ENCODE data around the gene ANKRD40CL. TPM values are rescaled to one million over a fixed set of nuclear protein-coding genes. Genes with fewer than 3 reads are reported as not detected.

ANKRD40CL gene
- total RNA-seq, 1 experiment from 2014 or later = not detected

GRCh38 chr17:50731575-50732460 is 35.5 kb downstream of the ANKRD40CL start:
- no peak overlapping the region for H4K91ac ChIP-seq (ENCODE audit: insufficient read length, low read depth, low read length)

More at GRCh38 chr17:50731575-50732460, 35.5 kb downstream of the ANKRD40CL start:
- Mint-ChIP-seq H3K4me1 (peaks cover 11 to 19% of the 10 kb centered on the region in 2 experiments), H3K27me3 (ENCODE audit: low read depth) (no peaks in the 10 kb centered on the region), H3K27ac (peak overlapping the region in 2 of 3 experiments; percentile 69 to 83; a peak in 4 of 7 replicates), H3K4me3 (no peak overlapping the region), H3K36me3 (ENCODE audit: insufficient read depth in 1 of 3, low read depth in 3 of 3) (peaks cover 0 to 16% (median 9%) of the 10 kb centered on the region in 3 experiments; a peak in 6 of 7 replicates), H3K9me3 (no peaks in the 10 kb centered on the region)
- H3K14ac ChIP-seq (ENCODE audit: insufficient read depth, low read length) = no peak overlapping the region
- no peak overlapping the region for H4K5ac ChIP-seq (ENCODE audit: insufficient read length, low read depth, low read length)
- no peak overlapping the region for H2AFZ ChIP-seq (ENCODE audit: low read length)
- H3K18ac ChIP-seq (ENCODE audit: insufficient read length, low read depth, low read length) = no peak overlapping the region
- no peak overlapping the region for H3T11ph ChIP-seq (ENCODE audit: low read length)
- H3K27ac ChIP-seq (ENCODE audit: insufficient read length, low read depth, low read length) = no peak overlapping the region
- H2BK12ac ChIP-seq (ENCODE audit: insufficient read length, low read depth, low read length) = no peak overlapping the region
- H3K79me2 ChIP-seq (ENCODE audit: insufficient read depth, low read length) = peaks cover 72% of the 10 kb centered on the region
- no CpG with 5 or more reads among the region's 7 CpGs for WGBS (ENCODE audit: extremely low coverage, insufficient read length, low lambda C conversion rate)
- no peak overlapping the region for H2BK20ac ChIP-seq (ENCODE audit: low read depth, low read length, poor library complexity, severe bottlenecking)
- TF ChIP-seq CTCF (conservative IDR thresholded peaks at IDR 0.05) = no peak
- H3K9ac ChIP-seq (ENCODE audit: extremely low read depth, insufficient read length, low read length) = no peak overlapping the region
- H4K20me1 ChIP-seq (ENCODE audit: control insufficient read depth, insufficient read depth, insufficient read length) = no peaks in the 10 kb centered on the region
- no peak overlapping the region for H3K56ac ChIP-seq (ENCODE audit: insufficient read length, low read depth, low read length)
- no peak overlapping the region for H3K23ac ChIP-seq (ENCODE audit: insufficient read length, low read depth, low read length)
- H3K9me3 ChIP-seq (ENCODE audit: control insufficient read depth, low read depth, low read length) = no peaks in the 10 kb centered on the region
- no peaks in the 10 kb centered on the region for H3K23me2 ChIP-seq (ENCODE audit: insufficient read length, low read depth, low read length, poor library complexity, severe bottlenecking)
- H3K4ac ChIP-seq (ENCODE audit: low read depth, low read length) = no peak overlapping the region
- no peaks in the 10 kb centered on the region for H3K27me3 ChIP-seq (ENCODE audit: insufficient read depth, low read length)
- no peaks in the 10 kb centered on the region for H3K4me1 ChIP-seq (ENCODE audit: insufficient read depth, low read length)
- H2AK5ac ChIP-seq (ENCODE audit: insufficient read length, low read length) = no peak overlapping the region
- peaks cover 14% of the 10 kb centered on the region for H3K79me1 ChIP-seq (ENCODE audit: insufficient read depth, low read depth, low read length, poor library complexity, severe bottlenecking)
- no peak overlapping the region for H2BK120ac ChIP-seq (ENCODE audit: low read depth, low read length, poor library complexity, severe bottlenecking)
- no peak overlapping the region for H2BK5ac ChIP-seq (ENCODE audit: insufficient read length, low read length)
- DNase-seq = no peak
- no peak overlapping the region for H4K8ac ChIP-seq (replicated peaks; ENCODE audit: insufficient read length, low read depth, low read length)
- no peak overlapping the region for H2BK15ac ChIP-seq (ENCODE audit: low read depth, low read length)
- no peak overlapping the region for H3K4me2 ChIP-seq (ENCODE audit: insufficient read depth, insufficient read length, low read length)

Data from H9 (cell line).